OCI-LY7 (cell line): Measurements from ENCODE around the gene WWOX. TPM values are rescaled to one million over a fixed set of nuclear protein-coding genes. Genes with fewer than 3 reads are reported as not detected.

Experiments
- BruUV-seq: library from RNA; stranded (reverse); fragments of 400-500 nt; replicated peaks from 2 replicates; lab custom pipeline; 2021; lab: Mats Ljungman, UMichigan
- CTCF ChIA-PET: fragments of 300-600 bp; sonication (Branson Sonifier 250); formaldehyde crosslinking; loops from one replicate; lab custom pipeline; 2022; ENCODE audit warnings: antibody characterized with exemption; ENCODE audit not compliant: unreplicated experiment; lab: Charles Lee
- POLR2A ChIA-PET: fragments of 300-600 bp; sonication (Branson Sonifier 250); formaldehyde crosslinking; loops from one replicate; lab custom pipeline; 2022; ENCODE audit warnings: antibody characterized with exemption; lab: Charles Lee
- DNase-seq: peaks from one replicate; pipeline ENCODE4 v3.0.0-alpha.2; 2015; ENCODE audit warnings: low spot score
- H2AFZ ChIP-seq: fragments of 200-600 bp; sonication (generic), shearing (Covaris generic); 2 replicates; pipeline ENCODE4 v1.6.1; 2014; ENCODE audit warnings: mild to moderate bottlenecking, antibody characterized with exemption, low read length, moderate library complexity
- H3K27ac ChIP-seq: fragments of 200-600 bp; sonication (generic); 2 replicates; pipeline ENCODE4 v1.5.1; 2014; ENCODE audit warnings: mixed run types, low read depth, mild to moderate bottlenecking, moderate library complexity, low read length, inconsistent platforms; ENCODE audit not compliant: poor library complexity, severe bottlenecking
- H3K36me3 ChIP-seq: fragments of 200-600 bp; sonication (generic); 2 replicates; pipeline ENCODE4 v1.6.1; 2014; ENCODE audit warnings: mild to moderate bottlenecking, antibody characterized with exemption, low read length, moderate library complexity, mixed read lengths; ENCODE audit not compliant: insufficient read depth
- H3K4me1 ChIP-seq: fragments of 200-600 bp; sonication (generic); 2 replicates; pipeline ENCODE4 v1.5.1; 2014; ENCODE audit warnings: mild to moderate bottlenecking, low read length; ENCODE audit not compliant: insufficient read depth, poor library complexity, severe bottlenecking
- H3K4me2 ChIP-seq: fragments of 200-600 bp; sonication (generic); 2 replicates; pipeline ENCODE4 v1.6.1; 2014; ENCODE audit warnings: mild to moderate bottlenecking, low read length
- H3K4me3 ChIP-seq: fragments of 200-600 bp; sonication (generic); 2 replicates; pipeline ENCODE4 v1.5.1; 2014; ENCODE audit warnings: mild to moderate bottlenecking, low read depth, low read length; ENCODE audit not compliant: poor library complexity, severe bottlenecking
- H3K79me2 ChIP-seq: fragments of 200-600 bp; sonication (generic); 2 replicates; pipeline ENCODE4 v1.6.1; 2016; ENCODE audit warnings: low read depth, mild to moderate bottlenecking, low read length, moderate library complexity, mixed read lengths; ENCODE audit not compliant: insufficient read depth
- H3K9me2 ChIP-seq: fragments of 200-600 bp; sonication (generic); 2 replicates; pipeline ENCODE4 v1.6.1; 2016; ENCODE audit warnings: mild to moderate bottlenecking, low read length, mixed read lengths; ENCODE audit not compliant: insufficient read depth
- H3K9me3 ChIP-seq: fragments of 200-600 bp; sonication (generic); 2 replicates; pipeline ENCODE4 v1.6.1; 2014; ENCODE audit warnings: mild to moderate bottlenecking, mixed run types, low read length, mixed read lengths
- H4K20me1 ChIP-seq: fragments of 200-600 bp; sonication (generic); 2 replicates; pipeline ENCODE4 v1.6.1; 2014; ENCODE audit warnings: mild to moderate bottlenecking, antibody characterized with exemption, low read length, moderate library complexity, mixed read lengths; ENCODE audit not compliant: insufficient read depth
- CTCF ChIP-seq: fragments of 200-600 bp; sonication (generic); conservative IDR thresholded peaks from 2 replicates; pipeline ENCODE4 v1.5.1; 2014; ENCODE audit warnings: mild to moderate bottlenecking, antibody characterized with exemption, low read length, moderate library complexity, mixed read lengths
- EZH2phosphoT487 ChIP-seq: fragments of 200-600 bp; sonication (generic); IDR thresholded peaks from 2 replicates; pipeline ENCODE4 v1.6.1; 2018; ENCODE audit warnings: low read depth, borderline replicate concordance, mild to moderate bottlenecking, mixed run types, antibody characterized with exemption, low read length, moderate library complexity, mixed read lengths
- intact Hi-C: fragments of 100-400 bp; cut with micrococcal nuclease; formaldehyde crosslinking; loops from one replicate; pipeline ENCODE4 v1.10.0; 2022; ENCODE audit not compliant: unreplicated experiment
- total RNA-seq, 2 experiments: library from RNA; depleted of rRNA in 1 of 2; stranded (reverse); fragments of >200 nt in 1 of 2; shearing (Covaris generic) in 1 of 2; gene quantifications; 2 replicates each; pipeline ENCODE4 v1.2.3, GENCODE V29; 2014 to 2022

WWOX gene
- total RNA-seq, 2 experiments from 2014 or later: 40.2 to 47.6 TPM

- DNase-seq: no peak
- no TSS peak for BruUV-seq
- Histone ChIP-seq H3K9me2 (no peaks in the 10 kb centered on the region), H4K20me1 (no peaks in the 10 kb centered on the region), H3K27ac (no peak overlapping the region), H3K4me3 (no peak overlapping the region), H3K79me2 (no peaks in the 10 kb centered on the region), H2AFZ (no peak overlapping the region), H3K4me1 (no peaks in the 10 kb centered on the region), H3K4me2 (no peak overlapping the region), H3K36me3 (no peaks in the 10 kb centered on the region), H3K9me3 (no peaks in the 10 kb centered on the region)
- TF ChIP-seq EZH2phosphoT487: no peak
- no peak for TF ChIP-seq CTCF
- ChIA-PET POLR2A (interaction anchor here (0.6 to 1.5 kb wide), 3 partner anchors 18 to 47 kb away, joined by 3 to 4 read pairs (median 3); no protein-coding TSS in a partner anchor), CTCF (no interaction called here)
- intact Hi-C loops: no loop called here
Observed at GRCh38 chr16:78425281-78425680, 325.8 kb downstream of the WWOX start.

- Histone ChIP-seq H3K79me2 (no peaks in the 10 kb centered on the region), H3K36me3 (no peaks in the 10 kb centered on the region), H2AFZ (no peak overlapping the region), H3K4me2 (no peak overlapping the region), H3K4me1 (no peaks in the 10 kb centered on the region), H3K4me3 (no peak overlapping the region), H3K9me2 (no peaks in the 10 kb centered on the region), H3K9me3 (no peaks in the 10 kb centered on the region), H4K20me1 (no peaks in the 10 kb centered on the region), H3K27ac (no peak overlapping the region)
- no TSS peak for BruUV-seq
- no peak for DNase-seq
- intact Hi-C loops: no loop called here
- TF ChIP-seq CTCF (no peak), EZH2phosphoT487 (no peak)
- POLR2A ChIA-PET: interaction anchor here (0.6 to 1.5 kb wide), 3 partner anchors 19 to 48 kb away, joined by 3 to 4 read pairs (median 3); no protein-coding TSS in a partner anchor
- CTCF ChIA-PET: no interaction called here
Observed at GRCh38 chr16:78425891-78426510, 326.5 kb downstream of the WWOX start.

- no peak for DNase-seq
- TF ChIP-seq EZH2phosphoT487 (no peak), CTCF (no peak)
- Histone ChIP-seq H3K9me2 (no peaks in the 10 kb centered on the region), H2AFZ (no peak overlapping the region), H4K20me1 (no peaks in the 10 kb centered on the region), H3K4me1 (no peaks in the 10 kb centered on the region), H3K4me2 (no peak overlapping the region), H3K79me2 (no peaks in the 10 kb centered on the region), H3K4me3 (no peak overlapping the region), H3K27ac (no peak overlapping the region), H3K36me3 (no peaks in the 10 kb centered on the region), H3K9me3 (no peaks in the 10 kb centered on the region)
- no TSS peak for BruUV-seq
- ChIA-PET POLR2A (no interaction called here), CTCF (no interaction called here)
- intact Hi-C loops: no loop called here
Observed at GRCh38 chr16:78428193-78428592, 328.7 kb downstream of the WWOX start.
